ENCODE results near the gene GPLD1.
"Not testable (repeated sequence)": the region's sequence is repeated elsewhere in the genome, so short reads cannot be mapped to it uniquely, and the experiment has no call there.

Gene GPLD1

GRCh38 chr6:24520929-24521546, 31.7 kb upstream of the GPLD1 start:
- no peak overlapping the region for H3K4me3 ChIP-seq
- H3K27me3 ChIP-seq, result no peaks in the 10 kb centered on the region
- H3K27ac ChIP-seq, result no peak overlapping the region
- peaks cover 0 to 47% (median 13%) of the 10 kb centered on the region in 3 donors for H3K36me3 ChIP-seq
- DNase-seq, result peak in 1 of 2 donors; percentile 39
- H3K9me3 ChIP-seq, result no peaks in the 10 kb centered on the region
- H3K4me1 ChIP-seq, result no peaks in the 10 kb centered on the region
- TF ChIP-seq CTCF (IDR thresholded peaks at IDR 0.05), result peak; percentile 44 to 63
- intact Hi-C loops (cut with DNase I; ENCODE audit: low total_unique reads), result no loop called here

GRCh38 chr6:24517659-24518543, 28.5 kb upstream of the GPLD1 start:
- no peak for DNase-seq
- Histone ChIP-seq H3K9me3 (no peaks in the 10 kb centered on the region), H3K27ac (no peak overlapping the region), H3K27me3 (no peaks in the 10 kb centered on the region), H3K4me3 (no peak overlapping the region), H3K4me1 (no peaks in the 10 kb centered on the region), H3K36me3 (peaks cover 21 to 51% (median 26%) of the 10 kb centered on the region in 3 donors)
- no peak for TF ChIP-seq CTCF (IDR thresholded peaks at IDR 0.05)
- intact Hi-C loops (cut with DNase I; ENCODE audit: low total_unique reads), result no loop called here

- H3K9me3 ChIP-seq, result no peaks in the 10 kb centered on the region
- intact Hi-C loops (cut with DNase I; ENCODE audit: low total_unique reads), result no loop called here
- no peaks in the 10 kb centered on the region for H3K4me1 ChIP-seq
- no peak for TF ChIP-seq CTCF (IDR thresholded peaks at IDR 0.05)
- no peaks in the 10 kb centered on the region for H3K27me3 ChIP-seq
- no peak for DNase-seq
- no peak overlapping the region for H3K27ac ChIP-seq
- H3K36me3 ChIP-seq, result peaks cover 24 to 59% (median 37%) of the 10 kb centered on the region in 3 donors
- no peak overlapping the region for H3K4me3 ChIP-seq
These were observed 24.2 kb upstream of the GPLD1 start for GRCh38 chr6:24513602-24514001.

- H3K9me3 ChIP-seq; H3K4me3 ChIP-seq; H3K27me3 ChIP-seq; DNase-seq; H3K4me1 ChIP-seq; intact Hi-C loops (cut with DNase I; ENCODE audit: low total_unique reads); H3K27ac ChIP-seq: not testable (repeated sequence)
- H3K36me3 ChIP-seq, result peaks cover 22 to 57% (median 44%) of the 10 kb centered on the region in 3 donors
These were observed 22.6 kb upstream of the GPLD1 start for GRCh38 chr6:24511976-24512375.

GRCh38 chr6:24506814-24507520, 17.6 kb upstream of the GPLD1 start:
- Histone ChIP-seq H3K36me3 (peaks cover 37 to 62% (median 42%) of the 10 kb centered on the region in 3 donors), H3K4me1 (no peaks in the 10 kb centered on the region), H3K27me3 (no peaks in the 10 kb centered on the region), H3K4me3 (no peak overlapping the region), H3K9me3 (no peaks in the 10 kb centered on the region), H3K27ac (no peak overlapping the region)
- TF ChIP-seq CTCF (IDR thresholded peaks at IDR 0.05), result no peak
- intact Hi-C loops (cut with DNase I; ENCODE audit: low total_unique reads), result no loop called here
- no peak for DNase-seq

Data from tibial artery (tissue), 4 donors.